ENCODE results near the gene ATG2A.

The ATG2A gene

DNA sequence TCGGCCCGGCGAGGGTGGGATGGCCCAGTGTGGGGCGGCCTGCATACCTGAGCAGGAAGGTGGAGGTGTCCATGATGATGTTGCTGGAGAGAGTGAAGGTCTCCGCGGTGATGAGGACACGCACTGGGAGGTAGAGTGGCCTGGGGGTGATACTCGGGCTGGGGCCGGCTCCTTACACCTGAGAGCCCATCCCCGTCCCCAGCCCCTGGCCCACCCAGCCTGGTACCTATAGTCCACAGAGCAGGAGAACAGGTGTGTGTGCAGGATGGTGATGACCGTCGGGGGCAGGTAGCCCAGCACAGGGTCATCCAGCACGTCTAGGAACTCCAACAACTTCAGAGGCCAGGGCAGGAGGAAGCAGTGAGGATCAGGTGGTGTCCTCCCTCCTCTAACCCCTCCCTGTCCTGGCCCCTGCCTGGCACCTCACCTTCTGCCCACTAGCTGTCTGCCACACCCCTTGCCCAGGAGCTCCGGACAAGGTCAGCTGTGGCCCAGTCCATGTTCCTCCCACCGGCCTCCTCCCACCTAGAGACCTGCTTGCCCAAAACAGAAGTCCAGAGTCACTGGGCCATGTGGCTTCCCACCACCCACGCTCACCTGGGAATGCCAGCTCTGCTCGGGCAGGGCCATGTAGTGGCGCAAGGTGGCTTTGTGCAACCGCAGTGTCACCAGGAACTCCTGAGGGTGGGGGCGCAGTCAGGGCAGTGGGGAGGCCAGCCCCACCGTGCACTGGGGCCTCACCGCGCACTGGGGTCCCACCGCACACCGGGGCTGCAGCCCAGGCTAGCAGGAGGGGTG lies 11.3 kb downstream of the ATG2A start:
- in situ Hi-C loops (cut with MboI; ENCODE audit: low sequenced_read_pairs): no loop called here

- in situ Hi-C loops (cut with MboI; ENCODE audit: low sequenced_read_pairs): no loop called here
Measured at GRCh38 chr11:64903291-64903833, 13.6 kb downstream of the ATG2A start.

- in situ Hi-C loops (cut with MboI; ENCODE audit: low sequenced_read_pairs): no loop called here
Measured at GRCh38 chr11:64902102-64902900, 14.7 kb downstream of the ATG2A start.

GRCh38 chr11:64900774-64901173 lies 16.2 kb downstream of the ATG2A start:
- in situ Hi-C loops (cut with MboI; ENCODE audit: low sequenced_read_pairs): no loop called here

GRCh38 chr11:64900263-64900678 lies 16.7 kb downstream of the ATG2A start:
- in situ Hi-C loops (cut with MboI; ENCODE audit: low sequenced_read_pairs): no loop called here

GRCh38 chr11:64898541-64898940 lies 18.5 kb downstream of the ATG2A start:
- in situ Hi-C loops (cut with MboI; ENCODE audit: low sequenced_read_pairs): no loop called here

GRCh38 chr11:64898076-64898445 lies 18.9 kb downstream of the ATG2A start:
- in situ Hi-C loops (cut with MboI; ENCODE audit: low sequenced_read_pairs): no loop called here

DNA sequence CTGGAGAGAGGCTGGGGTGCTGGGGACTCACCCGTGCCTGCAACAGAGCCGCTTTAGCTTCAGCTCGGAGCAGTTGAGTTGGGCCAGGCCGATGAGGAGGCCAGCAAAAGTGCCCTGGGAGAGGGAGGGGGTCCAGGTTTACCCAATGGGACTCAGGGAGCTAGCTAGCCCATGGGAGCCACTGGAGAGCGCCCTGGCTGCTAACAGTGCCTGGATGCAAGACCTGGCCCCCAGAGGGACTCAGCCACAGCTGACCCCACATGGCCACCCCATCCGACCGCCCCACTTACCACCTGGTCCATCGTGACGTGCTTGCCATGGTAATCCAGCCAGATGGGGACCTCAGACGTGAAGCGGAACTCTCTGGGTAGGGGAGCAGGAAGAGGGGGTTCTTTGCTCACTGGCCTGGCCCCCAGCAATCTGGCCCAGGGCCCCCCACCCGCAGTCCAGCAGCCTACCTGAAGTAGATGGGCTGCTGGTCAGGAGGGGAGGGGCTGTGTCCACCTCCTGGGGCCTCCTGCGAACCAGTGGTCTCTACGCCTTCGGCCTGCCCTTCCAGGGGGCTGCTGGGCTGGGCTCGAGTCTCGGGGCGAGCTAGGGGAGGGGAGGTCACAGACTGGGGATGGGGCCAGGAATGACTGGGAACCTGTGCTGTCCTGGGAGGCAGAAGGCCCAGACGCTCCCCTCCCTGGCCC lies 19.5 kb downstream of the ATG2A start:
- in situ Hi-C loops (cut with MboI; ENCODE audit: low sequenced_read_pairs): no loop called here

GRCh38 chr11:64896448-64897022 lies 20.5 kb downstream of the ATG2A start:
- in situ Hi-C loops (cut with MboI; ENCODE audit: low sequenced_read_pairs): no loop called here

DNA sequence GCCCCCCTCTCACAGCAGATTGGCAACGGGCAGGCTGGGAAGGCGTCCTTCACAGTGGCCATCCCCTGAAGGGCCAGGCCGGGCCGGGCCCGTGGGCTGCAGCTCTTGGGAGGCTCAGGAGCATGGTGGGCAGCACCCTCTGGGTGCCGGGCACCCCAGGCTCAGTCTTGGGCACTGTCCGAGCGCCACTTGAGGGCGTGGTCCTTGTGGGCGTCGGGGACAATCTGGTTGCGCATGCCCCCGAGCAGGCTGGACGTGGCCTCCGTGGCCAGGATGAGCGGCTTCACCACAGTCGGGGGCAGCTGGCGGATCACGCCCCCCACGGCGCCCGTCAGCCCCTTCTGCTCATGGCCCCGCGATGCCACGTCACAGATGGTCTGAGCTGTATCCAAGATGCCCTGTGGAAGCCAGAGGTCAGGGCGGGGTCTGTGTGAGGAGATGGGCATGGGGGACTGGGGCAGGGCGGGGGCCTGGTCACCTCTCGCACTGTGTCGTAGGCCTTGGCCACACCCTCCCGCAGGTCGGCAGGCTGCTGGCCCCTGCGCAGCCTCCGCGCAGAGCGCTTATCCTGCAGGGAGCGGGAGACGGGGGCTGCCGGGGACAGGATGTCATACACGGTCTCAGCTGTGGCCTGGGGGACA lies 22.1 kb downstream of the ATG2A start:
- in situ Hi-C loops (cut with MboI; ENCODE audit: low sequenced_read_pairs): loop anchor here (5.0 kb wide), 1 partner anchor 48 kb away; no protein-coding TSS in a partner anchor

DNA sequence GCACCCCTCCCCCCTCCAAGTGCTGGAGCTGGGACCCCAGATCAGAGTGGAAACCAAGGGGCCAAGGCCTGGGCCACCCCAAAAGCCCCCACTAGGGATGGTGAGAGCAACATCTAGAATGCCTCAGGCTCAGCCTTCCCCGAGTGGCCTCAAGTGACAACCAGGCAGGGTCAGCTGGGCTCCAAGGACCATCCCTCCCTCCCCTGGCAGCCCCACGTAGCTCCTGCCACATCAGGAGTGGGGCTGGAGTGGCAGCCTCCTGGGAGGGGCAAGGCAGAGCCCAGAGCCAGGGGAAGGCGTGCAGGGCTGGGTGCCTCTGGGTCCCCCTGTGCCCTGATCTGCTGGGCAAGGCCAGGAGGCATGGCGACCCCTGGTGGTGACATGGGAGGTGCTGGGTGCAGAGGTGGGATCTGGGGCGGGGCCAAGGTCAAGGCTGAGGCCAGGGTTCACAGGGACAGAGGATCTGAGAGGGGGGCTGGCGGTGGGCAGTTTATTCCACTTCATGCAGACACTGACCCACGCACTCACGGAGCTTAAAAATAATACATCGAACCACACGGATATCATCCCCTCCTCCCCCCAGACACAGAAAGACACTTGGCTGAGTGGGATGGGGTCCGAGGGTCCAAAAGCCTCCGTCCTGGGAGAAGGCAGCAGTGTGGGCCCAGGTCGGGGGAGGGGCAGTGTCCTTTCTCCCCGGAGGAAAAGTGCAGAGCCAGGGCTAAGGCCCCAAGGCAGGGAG lies 22.8 kb downstream of the ATG2A start:
- in situ Hi-C loops (cut with MboI; ENCODE audit: low sequenced_read_pairs): loop anchor here (5.0 kb wide), 1 partner anchor 47 kb away; no protein-coding TSS in a partner anchor

GRCh38 chr11:64893194-64894069 lies 23.6 kb downstream of the ATG2A start:
- in situ Hi-C loops (cut with MboI; ENCODE audit: low sequenced_read_pairs): loop anchor here (5.0 kb wide), 1 partner anchor 46 kb away; no protein-coding TSS in a partner anchor

DNA sequence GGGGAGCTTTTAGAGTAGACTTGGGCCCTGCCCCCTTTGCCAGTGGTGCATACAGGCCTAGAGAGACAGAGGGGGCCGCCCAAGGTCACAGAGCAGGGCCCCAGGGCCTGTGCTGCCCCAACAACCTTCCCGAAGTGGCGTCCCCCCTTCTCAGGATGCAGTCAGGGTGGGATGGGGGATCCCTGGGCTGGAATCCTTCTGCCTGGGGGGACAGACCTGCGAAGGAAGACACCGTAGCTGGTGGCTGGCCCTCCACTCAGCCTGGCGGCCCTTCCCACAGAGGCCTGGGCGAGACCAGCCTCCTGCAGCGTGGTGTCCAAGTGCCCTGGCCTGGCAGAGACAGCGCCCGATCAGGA lies 24.2 kb downstream of the ATG2A start:
- in situ Hi-C loops (cut with MboI; ENCODE audit: low sequenced_read_pairs): loop anchor here (5.0 kb wide), 1 partner anchor 46 kb away; no protein-coding TSS in a partner anchor

DNA sequence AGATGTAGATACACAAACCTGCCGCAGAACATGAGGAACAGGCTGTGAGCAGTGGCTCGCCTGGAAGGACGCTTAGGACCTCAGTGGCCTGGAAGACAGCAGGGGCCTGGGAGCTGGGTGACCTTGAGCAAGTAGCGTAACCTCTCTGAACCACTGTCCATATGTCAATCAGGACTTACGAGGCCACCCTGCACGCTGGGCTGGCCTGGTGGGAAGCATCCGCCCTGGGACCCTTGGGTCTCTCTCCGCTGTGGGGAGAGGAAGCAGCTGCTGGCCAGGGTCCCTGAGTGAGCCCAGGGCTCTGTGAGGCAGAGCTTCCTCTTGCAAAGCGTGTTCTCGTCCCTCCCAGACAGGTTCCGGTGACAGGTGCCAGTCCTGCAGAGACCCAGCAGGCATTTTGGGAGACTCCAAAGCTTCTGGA lies 24.6 kb downstream of the ATG2A start:
- in situ Hi-C loops (cut with MboI; ENCODE audit: low sequenced_read_pairs): loop anchor here (5.0 kb wide), 1 partner anchor 45 kb away; no protein-coding TSS in a partner anchor

DNA sequence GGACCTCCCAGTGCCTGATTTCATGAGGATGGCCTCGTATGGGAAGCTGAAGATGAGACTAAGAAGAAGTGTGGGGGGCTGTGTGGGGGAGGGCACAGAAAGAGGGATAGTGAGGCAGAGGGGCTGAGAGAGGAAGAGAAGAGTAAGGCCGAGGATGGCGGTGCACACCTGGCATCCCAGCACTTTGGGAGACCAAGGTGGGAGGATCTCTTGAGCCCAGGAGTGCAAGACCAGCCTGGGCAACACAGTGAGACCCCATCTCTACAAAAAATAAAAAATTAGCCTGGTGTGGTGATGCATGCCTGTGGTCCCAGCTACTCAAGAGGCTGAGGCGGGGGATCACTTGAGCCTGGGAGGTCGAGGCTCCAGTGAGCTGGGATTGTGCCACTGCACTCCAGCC lies 25.1 kb downstream of the ATG2A start:
- in situ Hi-C loops (cut with MboI; ENCODE audit: low sequenced_read_pairs): loop anchor here (5.0 kb wide), 1 partner anchor 45 kb away; no protein-coding TSS in a partner anchor

- in situ Hi-C loops (cut with MboI; ENCODE audit: low sequenced_read_pairs): loop anchor here (5.0 kb wide), 1 partner anchor 44 kb away; no protein-coding TSS in a partner anchor
Measured at GRCh38 chr11:64891215-64891848, 25.7 kb downstream of the ATG2A start.

GRCh38 chr11:64890522-64890939 lies 26.5 kb downstream of the ATG2A start:
- in situ Hi-C loops (cut with MboI; ENCODE audit: low sequenced_read_pairs): loop anchor here (5.0 kb wide), 1 partner anchor 43 kb away; no protein-coding TSS in a partner anchor

Data from HL-60/S4 treated with retinoic acid at 250 ng/mL for 4 days and 3 days (cell line).